BLaER1 treated with 17β-estradiol and CSF1 and Interleukin-3, amounts not matched to agents 10 nM and 100 nM (cell line): ENCODE results near the gene CYFIP2.

ENCODE experiments used
- H3K27ac ChIP-seq, 11 experiments: shearing (Covaris generic); formaldehyde crosslinking; 2 replicates each; pipeline ENCODE4 v1.8.1; 2022
- H3K27me3 ChIP-seq, 11 experiments: shearing (Covaris generic); formaldehyde crosslinking; 2 replicates each; pipeline ENCODE4 v1.8.1; 2022
- H3K36me3 ChIP-seq, 11 experiments: shearing (Covaris generic); formaldehyde crosslinking; 2 replicates each; pipeline ENCODE4 v1.8.1; 2022
- H3K4me1 ChIP-seq, 10 experiments: shearing (Covaris generic); formaldehyde crosslinking; 2 replicates each; pipeline ENCODE4 v1.8.1; 2022
- H3K4me2 ChIP-seq, 11 experiments: shearing (Covaris generic); formaldehyde crosslinking; 2 replicates each; pipeline ENCODE4 v1.8.1; 2022
- H3K4me3 ChIP-seq, 10 experiments: shearing (Covaris generic); formaldehyde crosslinking; 2 replicates each; pipeline ENCODE4 v1.8.1; 2022
- H3K9ac ChIP-seq, 11 experiments: shearing (Covaris generic); formaldehyde crosslinking; 2 replicates each; pipeline ENCODE4 v1.8.1; 2022
- H3K9me3 ChIP-seq, 11 experiments: shearing (Covaris generic); formaldehyde crosslinking; replicated peaks in 1 of 11; 2 replicates each; pipeline ENCODE4 v1.8.1; 2022
- H4K20me1 ChIP-seq, 11 experiments: shearing (Covaris generic); formaldehyde crosslinking; 2 replicates each; pipeline ENCODE4 v1.8.1; 2022
- Cebpa-rat ChIP-seq, 11 experiments: shearing (Covaris generic); IDR thresholded peaks; 2 replicates each; pipeline ENCODE4 v1.8.1; 2022

Gene CYFIP2

GRCh38 chr5:157295247-157295646 is 29.3 kb downstream of the CYFIP2 start:
- Histone ChIP-seq H3K4me1 (peaks cover 0 to 13% (median 0%) of the 10 kb centered on the region in 10 experiments; a peak in 5 of 20 replicates), H3K27ac (no peak overlapping the region), H4K20me1 (peaks cover 0 to 17% (median 0%) of the 10 kb centered on the region in 11 experiments; a peak in 3 of 22 replicates), H3K9ac (no peak overlapping the region), H3K9me3 (no peaks in the 10 kb centered on the region), H3K4me3 (no peak overlapping the region), H3K4me2 (no peak overlapping the region), H3K36me3 (peaks cover 63 to 100% (median 95%) of the 10 kb centered on the region in 11 experiments), H3K27me3 (no peaks in the 10 kb centered on the region)
- TF ChIP-seq Cebpa-rat (IDR thresholded peaks at IDR 0.05), result no peak

DNA sequence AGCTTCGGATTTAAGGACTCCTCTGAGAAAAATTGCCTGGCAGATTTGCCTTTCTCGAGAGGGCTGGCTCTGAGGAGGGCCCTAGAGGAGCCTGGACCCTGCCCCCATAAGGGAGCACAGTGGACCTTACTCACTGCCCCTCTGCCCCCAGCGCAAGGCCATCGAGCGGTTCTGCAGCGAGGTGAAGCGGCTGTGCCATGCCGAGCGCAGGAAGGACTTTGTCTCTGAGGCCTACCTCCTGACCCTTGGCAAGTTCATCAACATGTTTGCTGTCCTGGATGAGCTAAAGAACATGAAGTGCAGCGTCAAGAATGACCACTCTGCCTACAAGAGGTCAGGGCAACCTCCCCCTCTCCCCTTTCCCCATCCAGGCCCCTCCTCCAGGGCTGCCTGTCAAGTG is 34.6 kb downstream of the CYFIP2 start:
- Histone ChIP-seq H3K4me2 (no peak overlapping the region), H3K4me3 (no peak overlapping the region), H3K27ac (no peak overlapping the region), H3K36me3 (peaks cover 62 to 100% (median 99%) of the 10 kb centered on the region in 11 experiments), H4K20me1 (peaks cover 0 to 8% (median 0%) of the 10 kb centered on the region in 11 experiments; a peak in 2 of 22 replicates), H3K27me3 (no peaks in the 10 kb centered on the region), H3K9me3 (no peaks in the 10 kb centered on the region), H3K9ac (no peak overlapping the region), H3K4me1 (peaks cover 0 to 5% (median 0%) of the 10 kb centered on the region in 10 experiments; a peak in 2 of 20 replicates)
- no peak for TF ChIP-seq Cebpa-rat (IDR thresholded peaks at IDR 0.05)

GRCh38 chr5:157301066-157301465 is 35.1 kb downstream of the CYFIP2 start:
- Histone ChIP-seq H3K27me3 (no peaks in the 10 kb centered on the region), H3K4me1 (peaks cover 0 to 10% (median 2%) of the 10 kb centered on the region in 10 experiments; a peak in 7 of 20 replicates), H3K9ac (no peak overlapping the region), H3K9me3 (no peaks in the 10 kb centered on the region), H3K4me3 (no peak overlapping the region), H4K20me1 (peaks cover 0 to 8% (median 0%) of the 10 kb centered on the region in 11 experiments; a peak in 2 of 22 replicates), H3K36me3 (peaks cover 57 to 100% (median 97%) of the 10 kb centered on the region in 11 experiments), H3K4me2 (no peak overlapping the region), H3K27ac (no peak overlapping the region; a peak in 1 of 22 replicates)
- no peak for TF ChIP-seq Cebpa-rat (IDR thresholded peaks at IDR 0.05)

GRCh38 chr5:157303023-157303422 is 37.1 kb downstream of the CYFIP2 start:
- Histone ChIP-seq H3K9ac (no peak overlapping the region), H3K36me3 (peaks cover 40 to 100% (median 92%) of the 10 kb centered on the region in 11 experiments), H3K4me3 (no peak overlapping the region), H3K4me2 (no peak overlapping the region), H3K9me3 (no peaks in the 10 kb centered on the region), H3K27me3 (no peaks in the 10 kb centered on the region), H4K20me1 (peaks cover 0 to 8% (median 0%) of the 10 kb centered on the region in 11 experiments; a peak in 2 of 22 replicates), H3K27ac (no peak overlapping the region), H3K4me1 (peaks cover 2 to 26% (median 12%) of the 10 kb centered on the region in 10 experiments; a peak in 13 of 20 replicates)
- no peak for TF ChIP-seq Cebpa-rat (IDR thresholded peaks at IDR 0.05)

DNA sequence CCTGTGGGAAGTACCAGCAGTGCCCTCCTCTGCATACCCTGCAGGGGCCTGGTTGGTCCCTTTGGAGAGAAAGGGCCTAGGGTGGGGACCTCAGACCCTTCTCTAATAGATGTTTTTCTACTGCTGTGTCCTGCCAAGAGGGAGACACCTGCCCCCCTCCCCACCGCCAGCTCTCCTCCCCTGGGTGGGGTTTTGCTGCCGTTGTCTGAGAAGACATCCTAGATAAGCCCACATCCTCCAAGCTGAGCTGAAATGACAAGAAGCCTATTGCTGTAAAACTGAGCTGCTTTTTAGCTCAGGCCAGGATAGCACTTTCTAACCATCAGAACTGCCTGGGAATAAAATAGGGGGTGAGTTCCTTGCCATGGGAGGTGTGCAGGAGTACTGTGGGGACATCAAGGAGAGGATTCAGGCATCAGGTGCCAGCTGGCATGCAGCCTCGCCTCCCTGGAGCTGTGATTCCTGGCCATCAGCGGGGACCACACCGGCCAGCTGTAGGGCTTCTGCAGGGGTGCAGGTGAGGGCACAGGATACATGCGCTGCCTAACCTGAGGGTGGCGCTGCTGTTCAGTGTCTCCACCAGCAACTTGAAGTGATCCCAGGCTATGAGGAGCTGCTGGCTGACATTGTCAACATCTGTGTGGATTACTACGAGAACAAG is 37.9 kb downstream of the CYFIP2 start:
- TF ChIP-seq Cebpa-rat (IDR thresholded peaks at IDR 0.05), result no peak
- Histone ChIP-seq H4K20me1 (peaks cover 0 to 8% (median 0%) of the 10 kb centered on the region in 11 experiments; a peak in 2 of 22 replicates), H3K4me1 (peaks cover 7 to 34% (median 17%) of the 10 kb centered on the region in 10 experiments; a peak in 14 of 20 replicates), H3K4me3 (no peak overlapping the region), H3K9me3 (no peaks in the 10 kb centered on the region), H3K27ac (no peak overlapping the region), H3K4me2 (no peak overlapping the region), H3K36me3 (peaks cover 40 to 100% (median 86%) of the 10 kb centered on the region in 11 experiments), H3K9ac (no peak overlapping the region), H3K27me3 (no peaks in the 10 kb centered on the region)

- Histone ChIP-seq H3K4me1 (peaks cover 7 to 46% (median 24%) of the 10 kb centered on the region in 10 experiments; a peak in 18 of 20 replicates), H3K36me3 (peaks cover 35 to 100% (median 84%) of the 10 kb centered on the region in 11 experiments), H3K9ac (no peak overlapping the region), H3K4me3 (no peak overlapping the region), H4K20me1 (peaks cover 0 to 8% (median 0%) of the 10 kb centered on the region in 11 experiments; a peak in 2 of 22 replicates), H3K9me3 (no peaks in the 10 kb centered on the region), H3K27ac (no peak overlapping the region), H3K4me2 (peak overlapping the region in 2 of 11 experiments; percentile 14 to 54; a peak in 1 of 22 replicates), H3K27me3 (no peaks in the 10 kb centered on the region)
- no peak for TF ChIP-seq Cebpa-rat (IDR thresholded peaks at IDR 0.05)
Measured at GRCh38 chr5:157306081-157306480, 40.2 kb downstream of the CYFIP2 start.

DNA sequence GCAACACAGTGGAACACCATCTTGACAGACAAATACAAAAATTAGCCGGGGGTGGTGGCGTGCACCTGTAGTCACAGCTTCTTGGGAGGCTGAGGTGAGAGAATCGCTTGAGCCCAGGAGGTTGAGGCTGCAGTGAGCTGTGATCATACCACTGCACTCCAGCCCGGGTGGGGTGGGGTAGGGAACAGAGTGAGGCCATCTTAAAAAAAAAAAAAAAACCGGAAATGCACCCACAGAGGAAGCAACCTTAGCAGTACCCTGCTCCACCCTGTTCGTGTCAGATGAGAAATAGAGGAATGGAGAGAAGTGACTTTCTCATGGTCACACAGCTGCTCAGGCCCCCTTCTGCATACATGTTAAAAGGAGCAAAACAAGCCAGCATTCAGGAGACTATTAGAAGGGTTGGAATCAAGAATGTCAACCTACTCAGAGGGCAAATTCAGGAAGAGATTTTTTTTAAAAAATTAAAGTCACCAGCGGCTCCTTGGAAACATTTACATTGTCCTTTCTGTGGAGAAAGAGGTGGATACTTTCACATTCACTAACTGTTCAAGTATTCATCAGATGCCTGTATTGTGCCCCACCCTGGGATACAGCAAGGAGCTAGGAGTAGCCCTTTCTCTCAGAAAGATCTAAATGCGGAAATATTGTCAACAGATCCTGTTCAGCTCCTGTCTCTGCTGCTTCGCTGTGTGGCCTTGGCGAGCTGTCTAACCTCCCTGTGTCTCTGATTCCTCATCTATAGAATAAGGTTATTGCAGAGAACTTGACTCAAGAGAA is 41.0 kb downstream of the CYFIP2 start:
- H4K20me1 ChIP-seq, result peaks cover 0 to 8% (median 0%) of the 10 kb centered on the region in 11 experiments; a peak in 2 of 22 replicates
- peak overlapping the region in 1 of 11 experiments; percentile 25; a peak in 2 of 22 replicates for H3K27ac ChIP-seq
- peaks cover 29 to 99% (median 78%) of the 10 kb centered on the region in 11 experiments for H3K36me3 ChIP-seq
- H3K9ac ChIP-seq, result peak overlapping the region in 2 of 11 experiments; percentile 8 to 38; a peak in 2 of 22 replicates
- H3K4me1 ChIP-seq, result peaks cover 7 to 54% (median 28%) of the 10 kb centered on the region in 10 experiments; a peak in 18 of 20 replicates
- H3K4me2 ChIP-seq, result peak overlapping the region in 4 of 11 experiments; percentile 1 to 54 (median 29); a peak in 5 of 22 replicates
- no peak for TF ChIP-seq Cebpa-rat (IDR thresholded peaks at IDR 0.05)
- no peaks in the 10 kb centered on the region for H3K9me3 ChIP-seq
- H3K27me3 ChIP-seq, result no peaks in the 10 kb centered on the region
- no peak overlapping the region for H3K4me3 ChIP-seq

DNA sequence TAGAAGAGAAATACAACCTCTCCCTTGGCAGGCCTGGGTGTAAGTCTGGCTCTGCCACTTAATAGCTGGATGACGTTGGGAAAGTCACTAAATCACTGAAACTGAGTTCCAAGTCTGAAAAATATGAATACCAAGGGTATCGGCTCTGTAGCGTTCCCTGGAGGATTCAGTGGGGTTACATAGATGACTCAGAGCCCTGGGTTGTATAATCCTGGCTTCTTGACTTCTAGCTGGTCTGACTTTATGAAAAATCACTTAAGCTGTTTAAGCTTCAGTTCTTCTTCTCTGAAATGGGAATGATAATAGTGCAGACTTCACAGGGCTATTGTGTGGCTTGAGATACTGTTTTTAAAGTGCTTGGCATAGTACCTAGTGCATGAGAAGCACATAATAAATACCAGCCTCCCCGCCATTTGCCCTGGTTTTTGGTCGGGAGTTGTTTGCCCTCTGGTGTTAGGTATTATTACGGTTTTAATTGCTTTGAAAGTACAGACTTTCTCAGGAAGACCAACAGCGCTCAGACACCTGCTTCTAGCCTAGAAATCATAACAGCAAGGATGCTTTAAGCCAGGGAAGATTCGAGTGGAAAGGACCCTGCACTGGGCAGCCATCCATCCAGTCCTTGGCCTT is 43.0 kb downstream of the CYFIP2 start:
- no peaks in the 10 kb centered on the region for H3K9me3 ChIP-seq
- no peak for TF ChIP-seq Cebpa-rat (IDR thresholded peaks at IDR 0.05)
- no peak overlapping the region for H3K4me3 ChIP-seq
- H3K27ac ChIP-seq, result 0 out of 22 replicates have a peak overlapping the region, but pooled peaks of 1 of the 11 experiments have one; percentile 2
- H3K36me3 ChIP-seq, result peaks cover 11 to 84% (median 58%) of the 10 kb centered on the region in 11 experiments
- no peaks in the 10 kb centered on the region for H3K27me3 ChIP-seq
- peaks cover 0 to 3% (median 0%) of the 10 kb centered on the region in 11 experiments; a peak in 1 of 22 replicates for H4K20me1 ChIP-seq
- H3K4me2 ChIP-seq, result peak overlapping the region in 2 of 11 experiments; percentile 2 to 8; a peak in 2 of 22 replicates
- H3K9ac ChIP-seq, result no peak overlapping the region
- peaks cover 7 to 72% (median 46%) of the 10 kb centered on the region in 10 experiments; a peak in 19 of 20 replicates for H3K4me1 ChIP-seq
